ENCODE data around the gene TBCD.

Gene TBCD

DNA sequence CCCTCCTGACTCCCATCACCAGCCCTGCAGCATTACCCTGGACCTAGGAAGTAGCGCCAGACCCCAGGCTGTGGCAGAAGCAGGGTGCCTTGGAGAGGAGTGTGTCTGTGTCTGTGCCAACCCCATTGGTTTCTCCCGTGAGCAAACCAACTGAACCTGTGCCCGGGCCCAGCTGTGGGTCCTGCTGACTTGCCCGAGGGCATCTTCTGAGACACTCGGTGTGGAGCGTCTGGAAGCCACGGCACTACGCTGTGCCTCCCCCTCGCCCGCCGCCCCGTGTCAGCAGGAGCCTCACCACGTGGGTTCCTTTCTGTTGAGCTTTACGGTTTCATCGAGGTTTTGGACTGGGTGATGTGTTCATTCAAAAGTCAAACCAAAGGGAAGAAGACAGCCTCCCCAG lies 60.2 kb downstream of the TBCD start:
- no peak for DNase-seq

DNA sequence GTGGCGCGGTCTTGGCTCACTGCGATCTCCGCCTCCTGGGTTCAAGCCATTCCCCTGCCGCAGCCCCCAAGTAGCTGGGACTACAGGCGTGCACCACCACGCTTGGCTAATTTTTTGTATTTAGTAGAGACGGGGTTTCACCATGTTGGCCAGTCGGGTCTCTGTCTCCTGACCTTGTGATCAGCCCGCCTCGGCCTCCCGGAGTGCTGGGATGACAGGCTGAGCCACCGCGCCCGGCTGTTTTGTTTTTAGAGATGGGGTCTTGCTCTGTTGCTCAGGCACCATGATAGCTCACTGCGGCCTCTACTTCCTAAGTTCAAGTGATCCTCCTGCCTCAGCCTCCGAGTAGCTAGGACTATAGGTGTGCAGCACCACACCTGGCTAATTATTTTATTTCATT lies 60.7 kb downstream of the TBCD start:
- no peak for DNase-seq

DNA sequence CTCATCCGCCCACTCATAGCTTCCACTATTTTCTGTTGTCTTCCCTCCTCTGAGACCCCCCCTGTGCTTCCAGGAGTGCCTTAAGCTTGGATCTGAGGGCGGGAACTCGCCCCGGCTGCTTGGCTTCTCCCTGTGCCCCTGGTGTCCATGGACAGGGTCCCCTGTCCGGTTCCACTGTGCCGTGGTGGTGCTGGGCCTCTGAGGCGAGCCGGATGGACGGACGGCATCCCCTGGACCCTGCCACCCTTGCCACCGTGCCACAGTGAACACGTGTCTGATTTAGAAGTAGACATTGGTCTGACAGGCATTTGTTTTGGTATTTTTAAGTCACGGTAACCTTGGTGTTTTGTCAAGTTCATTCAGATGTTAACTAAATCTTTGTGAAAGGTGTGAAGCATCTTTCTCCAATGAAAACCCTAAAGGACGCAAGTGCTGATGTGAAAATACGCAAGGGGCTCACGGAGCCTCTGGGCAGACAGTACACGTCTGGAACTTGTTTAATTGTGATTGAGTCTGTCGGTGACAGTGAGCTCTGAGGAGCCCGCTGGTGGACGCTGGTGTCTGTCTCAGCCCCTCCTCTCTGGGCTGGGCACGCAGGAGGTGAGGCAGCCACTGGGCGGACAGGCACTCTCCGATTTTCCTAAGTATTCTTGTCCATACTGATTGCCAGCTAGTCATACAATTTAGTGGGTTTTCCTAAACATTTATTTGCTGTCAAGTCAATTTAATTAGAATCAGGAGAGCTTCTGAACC lies 61.6 kb downstream of the TBCD start:
- DNase-seq: no peak

- no peak for DNase-seq
These were observed 63.0 kb downstream of the TBCD start for GRCh38 chr17:82814834-82815233.

GRCh38 chr17:82815354-82815753 lies 63.5 kb downstream of the TBCD start:
- DNase-seq: no peak

GRCh38 chr17:82815790-82816305 lies 64.0 kb downstream of the TBCD start:
- DNase-seq: no peak

DNA sequence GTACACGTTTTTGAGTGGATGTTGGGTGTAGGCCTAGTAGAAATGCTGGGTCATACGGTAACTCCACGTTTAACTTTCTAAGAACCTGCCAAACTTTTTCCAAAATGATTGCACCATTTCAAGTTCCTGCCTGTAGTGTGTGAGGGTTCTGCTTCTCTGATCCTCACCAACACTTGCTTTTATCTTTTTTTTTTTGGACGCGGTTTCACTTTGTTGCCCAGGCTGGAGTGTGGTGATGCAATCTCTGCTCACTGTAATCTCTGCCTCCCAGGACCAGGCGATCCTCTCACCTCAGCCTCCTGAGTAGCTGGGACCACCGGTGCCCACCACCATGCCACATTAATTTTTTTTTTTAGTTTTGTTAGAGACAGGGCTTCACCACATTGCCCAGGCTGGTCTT lies 64.5 kb downstream of the TBCD start:
- no peak for DNase-seq

DNA sequence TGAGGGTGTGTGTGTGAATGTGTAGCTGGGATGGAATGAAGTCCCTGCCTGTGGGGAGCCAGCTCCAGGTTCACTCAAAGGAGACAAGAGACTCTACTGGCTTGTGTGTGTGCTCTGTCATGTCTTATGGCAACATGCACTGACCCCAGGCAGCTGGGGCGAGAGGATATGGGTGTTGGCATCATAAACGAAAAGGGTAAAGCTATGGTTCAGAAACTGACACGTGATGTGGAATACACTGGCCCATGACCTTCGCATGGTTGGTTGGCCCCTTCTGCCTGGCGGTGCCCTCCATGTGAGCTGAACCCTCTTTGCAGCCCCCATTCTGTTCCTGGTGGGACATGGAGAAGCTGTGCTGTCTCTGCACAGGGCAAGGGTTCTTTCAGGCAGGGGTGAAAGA lies 66.1 kb downstream of the TBCD start:
- no peak for DNase-seq

DNA sequence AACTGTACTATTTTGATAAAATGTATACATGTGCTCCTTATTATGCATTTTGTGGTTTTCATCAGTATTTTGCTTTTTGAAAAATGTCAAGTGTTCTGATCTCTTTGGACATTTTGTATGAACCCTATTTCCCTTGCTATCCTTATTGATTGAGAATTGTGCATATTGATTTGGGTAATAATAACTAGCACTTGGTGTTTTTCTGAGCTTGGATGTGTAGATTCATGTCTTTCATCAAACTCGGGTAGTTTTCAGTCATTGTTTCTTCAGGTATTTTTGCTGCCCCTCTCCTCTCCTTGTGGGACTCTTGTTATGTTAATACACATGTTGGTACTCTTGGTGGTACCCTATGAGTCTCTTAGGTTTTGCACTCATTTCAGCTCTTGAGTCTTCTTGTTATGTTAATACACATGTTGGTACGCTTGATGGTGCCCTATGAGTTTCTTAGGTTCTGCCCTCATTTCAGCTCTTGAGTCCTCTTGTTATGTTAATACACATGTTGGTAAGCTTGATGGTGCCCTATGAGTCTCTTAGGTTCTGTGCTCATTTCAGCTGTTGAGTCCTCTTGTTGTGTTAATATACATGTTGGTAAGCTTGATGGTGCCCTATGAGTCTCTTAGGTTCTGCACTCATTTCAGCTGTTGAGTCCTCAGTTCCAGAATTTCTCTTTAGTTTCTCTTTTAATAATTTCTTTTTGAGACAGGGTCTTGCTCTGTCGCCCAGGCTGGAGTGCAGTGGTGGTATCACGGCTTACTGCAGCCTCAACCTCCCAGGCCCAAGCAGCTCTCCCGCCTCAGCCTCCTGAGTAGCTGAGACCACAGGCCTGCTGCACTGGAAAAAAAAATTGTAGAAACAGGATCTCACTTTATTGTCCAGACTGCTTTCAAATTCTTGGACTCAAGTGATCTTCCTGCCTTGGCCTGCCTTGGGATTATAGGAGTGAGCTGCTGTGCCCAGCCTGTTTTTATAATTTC lies 68.7 kb downstream of the TBCD start:
- DNase-seq: no peak

DNA sequence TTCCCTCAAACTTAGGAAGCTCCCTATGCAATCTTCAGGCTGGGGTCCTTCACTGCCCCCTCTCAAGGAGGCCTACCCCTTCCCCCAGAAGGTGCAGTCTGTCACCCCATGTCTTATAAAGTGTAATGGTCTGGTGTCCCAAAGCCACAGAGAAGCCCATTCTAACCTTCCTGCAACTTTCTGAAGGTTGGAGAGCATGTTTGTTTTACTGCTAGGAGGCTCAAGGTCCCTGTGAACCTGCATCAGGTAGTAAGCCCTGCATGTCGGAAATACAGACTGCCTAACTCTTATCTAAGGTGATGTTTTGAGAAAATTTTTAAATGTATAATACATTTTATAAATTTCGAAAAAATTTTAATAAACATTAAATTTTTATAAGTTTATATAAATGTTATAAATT lies 69.7 kb downstream of the TBCD start:
- DNase-seq: no peak

GRCh38 chr17:82822281-82822680 lies 70.4 kb downstream of the TBCD start:
- DNase-seq: no peak

DNA sequence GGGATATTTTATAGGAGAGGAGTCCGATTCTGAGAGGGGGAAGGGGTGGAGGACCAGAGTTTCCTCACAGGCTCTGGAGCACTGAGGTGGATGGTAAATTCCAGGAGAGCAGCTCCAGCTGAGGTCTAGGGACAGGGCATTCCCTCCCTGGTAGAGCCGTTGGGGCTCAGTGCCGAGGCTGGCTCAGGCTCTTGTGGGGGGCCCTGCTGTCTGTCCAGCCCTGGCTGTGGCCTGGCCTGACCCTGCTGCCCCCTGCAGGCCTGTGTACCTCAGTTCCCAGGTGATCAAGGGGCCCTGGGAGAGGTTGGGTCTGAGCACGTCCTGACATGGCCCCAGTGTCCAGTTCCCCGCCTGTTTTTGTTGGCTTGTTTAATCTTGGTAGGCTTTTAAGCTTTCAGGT lies 71.1 kb downstream of the TBCD start:
- no peak for DNase-seq

- no peak for DNase-seq
These were observed 73.8 kb downstream of the TBCD start for GRCh38 chr17:82825540-82826124.

- no peak for DNase-seq
These were observed 74.3 kb downstream of the TBCD start for GRCh38 chr17:82826211-82826610.

DNA sequence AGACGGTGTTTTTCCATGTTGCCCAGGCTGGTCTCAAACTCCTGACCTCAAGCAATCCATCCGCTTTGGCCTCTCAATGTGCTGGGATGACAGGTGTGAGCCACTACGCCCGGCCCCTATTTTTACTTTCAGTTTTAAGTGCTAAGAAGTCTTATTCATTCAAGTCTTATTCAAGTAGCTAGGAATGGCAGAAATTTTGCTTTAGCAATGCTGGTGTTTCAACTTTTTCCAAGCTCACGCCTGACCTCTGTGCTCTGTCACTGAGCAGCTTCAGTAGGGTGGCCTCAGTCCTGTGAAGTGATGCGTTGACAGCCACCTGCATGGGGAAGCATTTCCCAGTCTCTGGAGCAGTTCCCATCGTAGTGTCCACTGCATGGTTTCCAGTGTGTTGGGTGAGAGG lies 75.1 kb downstream of the TBCD start:
- no peak for DNase-seq

DNA sequence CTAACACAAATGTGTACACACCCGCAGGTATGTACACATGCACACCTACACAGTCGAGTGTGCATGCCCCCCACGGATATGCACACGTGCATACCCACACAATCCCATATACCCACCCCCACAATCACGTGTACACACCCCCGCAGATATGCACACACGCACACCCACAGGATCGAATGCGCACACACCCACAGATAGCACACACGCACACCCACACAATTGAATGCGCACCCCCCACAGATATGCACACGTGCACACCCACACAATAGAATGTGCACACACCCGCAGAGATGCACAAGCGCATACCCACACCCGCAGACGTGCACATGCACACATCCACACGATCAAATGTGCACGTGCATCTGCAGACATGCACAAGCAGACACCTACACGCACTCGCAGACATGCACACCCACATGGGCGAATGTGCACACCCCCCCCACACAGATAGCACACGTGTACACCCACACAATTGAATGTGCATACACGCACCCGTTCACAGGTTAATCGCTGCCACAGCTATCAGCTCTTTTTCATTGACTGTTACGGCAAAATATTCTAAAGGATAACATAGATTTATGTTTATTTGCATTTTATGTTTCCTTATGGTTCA lies 77.1 kb downstream of the TBCD start:
- no peak for DNase-seq

DNA sequence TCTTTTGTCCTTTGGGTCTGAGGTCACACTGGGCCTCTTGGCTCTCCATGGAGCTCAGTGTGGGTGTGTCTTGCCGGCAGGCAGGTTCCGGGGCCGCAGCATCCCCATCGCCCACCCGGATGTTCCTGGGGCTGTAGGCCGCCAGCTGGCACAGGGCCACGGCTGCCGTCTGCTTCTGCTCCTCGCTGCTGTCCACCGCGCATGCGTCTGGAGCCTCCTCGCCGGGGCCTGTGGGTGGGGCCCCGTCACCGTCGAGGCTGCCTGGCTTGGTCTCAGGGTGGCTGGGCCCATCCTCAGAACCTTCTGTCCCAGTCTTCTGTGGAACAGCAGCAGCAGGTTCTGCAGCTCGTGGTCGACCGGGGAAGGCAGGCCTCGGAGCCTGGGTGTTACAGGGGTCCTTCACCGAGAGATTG lies 78.4 kb downstream of the TBCD start:
- DNase-seq: no peak

- DNase-seq: no peak
These were observed 79.4 kb downstream of the TBCD start for GRCh38 chr17:82831041-82831817.

GRCh38 chr17:82831818-82832200 lies 79.9 kb downstream of the TBCD start:
- DNase-seq: no peak

- no peak for DNase-seq
These were observed 80.5 kb downstream of the TBCD start for GRCh38 chr17:82832411-82832810.

- DNase-seq: no peak
These were observed 81.1 kb downstream of the TBCD start for GRCh38 chr17:82832881-82833475.

- DNase-seq: no peak
These were observed 83.3 kb downstream of the TBCD start for GRCh38 chr17:82835122-82835521.

Measured in stimulated activated CD4-positive, alpha-beta T cell treated with anti-CD3 and anti-CD28 coated beads, Interleukin-2, amount 100 ng/mL, for 24 hours (primary cell).